Activated CD8-positive, alpha-beta memory T cell treated with anti-CD3 and anti-CD28 coated beads, Interleukin-2, amount 50 U/mL, for 24 hours (primary cell): ENCODE measurements around the gene KCNN4.

Experiments
- DNase-seq: peaks from one replicate; pipeline ENCODE4 v3.0.0-alpha.2; 2020; ENCODE audit errors: extremely low read depth

KCNN4 gene

DNA sequence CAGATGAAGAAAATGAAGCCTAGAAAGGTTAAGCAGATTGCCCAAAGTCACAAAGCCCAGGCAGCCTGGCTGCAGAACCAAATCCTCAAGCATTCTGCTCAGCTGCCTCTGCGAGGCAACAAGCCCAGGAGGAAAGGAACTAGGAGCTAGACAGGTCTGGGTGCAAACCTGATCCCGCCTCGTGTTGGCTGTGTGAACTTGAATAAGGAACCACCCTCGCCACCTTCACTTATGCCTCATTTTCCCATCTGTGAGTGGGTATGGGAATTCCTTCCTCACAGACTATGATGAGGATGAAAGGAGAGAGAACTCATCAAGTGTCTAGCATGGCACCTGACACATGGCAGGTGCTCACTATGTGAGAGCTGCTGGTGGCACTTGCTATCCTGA, 32.6 kb downstream of the KCNN4 start:
- no peak for DNase-seq

DNA sequence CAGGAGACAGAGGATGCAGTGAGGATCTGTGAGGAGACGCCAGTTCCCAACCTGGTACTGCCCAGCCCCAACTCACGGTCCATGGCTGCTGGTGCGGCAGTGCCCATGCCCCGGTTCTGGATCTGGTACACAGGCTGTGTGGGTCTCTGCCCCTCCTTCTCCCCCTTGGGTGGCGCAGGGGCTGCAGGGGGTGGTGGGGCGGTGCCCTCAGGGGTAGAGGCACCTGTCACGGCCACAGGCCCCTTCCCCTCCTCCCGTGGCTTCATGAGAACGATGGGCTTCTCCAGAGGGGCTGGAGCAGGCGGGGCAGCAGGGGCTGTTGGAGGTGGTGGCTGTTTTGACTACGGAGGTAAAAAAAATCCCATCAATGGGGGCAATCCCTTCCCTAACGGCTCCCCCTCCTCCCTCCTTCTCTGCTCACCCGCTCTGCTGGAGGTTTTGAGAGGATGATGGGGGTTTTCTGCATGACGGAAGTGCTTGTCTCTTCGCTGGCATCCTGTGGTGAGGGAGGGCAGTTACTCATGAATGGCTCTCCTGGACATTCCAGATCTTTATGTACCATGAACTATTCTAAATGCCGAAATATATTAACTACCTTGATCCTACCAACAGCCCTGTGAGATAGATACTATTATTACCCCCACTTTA, 33.1 kb downstream of the KCNN4 start:
- no peak for DNase-seq

DNA sequence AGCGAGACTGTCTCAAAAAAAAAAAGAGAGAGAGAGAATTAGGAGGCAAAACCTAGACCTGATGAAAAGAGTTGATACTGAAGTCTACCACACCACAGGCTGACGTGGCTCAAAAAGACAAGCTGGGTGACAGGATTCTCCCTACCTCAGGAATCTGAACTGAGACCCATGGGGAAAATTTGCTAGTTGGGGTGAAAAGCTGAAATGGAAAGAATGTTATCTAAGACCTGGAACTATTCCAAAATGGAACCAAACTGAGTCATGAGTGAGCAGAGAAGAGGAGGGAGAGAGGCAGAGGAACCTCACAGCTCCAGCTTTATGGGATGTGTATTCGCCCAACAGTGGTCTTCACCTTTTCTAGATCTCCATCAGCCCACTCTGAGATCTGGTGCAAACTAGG, 37.7 kb downstream of the KCNN4 start:
- DNase-seq = no peak

DNA sequence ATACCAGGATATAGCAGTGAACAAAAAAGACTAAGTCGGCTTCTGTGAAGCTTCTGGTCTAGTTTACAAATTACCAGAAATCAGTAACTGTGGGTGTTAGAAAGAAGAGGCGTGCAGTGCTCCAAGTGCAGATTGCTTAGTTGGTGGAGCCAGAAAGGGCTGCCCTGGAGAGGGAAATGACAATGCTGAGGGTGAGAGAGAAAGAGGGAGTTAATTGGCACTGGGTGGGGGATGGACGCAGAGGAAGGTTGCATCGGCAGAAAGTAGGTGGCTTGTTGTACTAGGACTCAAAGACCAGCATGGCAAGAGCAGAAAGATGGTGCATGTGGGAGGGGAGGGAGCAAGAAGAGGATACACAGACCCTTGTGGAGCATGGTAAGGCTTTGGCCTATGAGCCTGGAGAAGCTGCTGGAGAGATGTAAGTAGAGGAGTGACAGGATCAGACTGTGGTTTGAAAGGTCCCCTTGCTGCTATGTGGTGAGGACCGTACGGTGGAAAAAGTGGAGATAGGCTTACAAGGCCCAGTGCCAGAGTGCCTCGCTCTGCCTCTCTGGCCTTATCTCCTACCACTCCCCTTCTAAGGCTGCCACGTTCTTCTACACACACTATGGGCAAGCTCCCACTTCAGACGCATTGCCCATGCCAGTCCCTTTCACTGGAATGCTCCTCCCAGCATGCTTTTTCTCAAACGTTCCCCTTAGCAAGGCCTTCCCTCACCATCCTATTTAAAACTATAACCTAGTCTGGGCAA, 39.5 kb downstream of the KCNN4 start:
- DNase-seq = no peak

DNA sequence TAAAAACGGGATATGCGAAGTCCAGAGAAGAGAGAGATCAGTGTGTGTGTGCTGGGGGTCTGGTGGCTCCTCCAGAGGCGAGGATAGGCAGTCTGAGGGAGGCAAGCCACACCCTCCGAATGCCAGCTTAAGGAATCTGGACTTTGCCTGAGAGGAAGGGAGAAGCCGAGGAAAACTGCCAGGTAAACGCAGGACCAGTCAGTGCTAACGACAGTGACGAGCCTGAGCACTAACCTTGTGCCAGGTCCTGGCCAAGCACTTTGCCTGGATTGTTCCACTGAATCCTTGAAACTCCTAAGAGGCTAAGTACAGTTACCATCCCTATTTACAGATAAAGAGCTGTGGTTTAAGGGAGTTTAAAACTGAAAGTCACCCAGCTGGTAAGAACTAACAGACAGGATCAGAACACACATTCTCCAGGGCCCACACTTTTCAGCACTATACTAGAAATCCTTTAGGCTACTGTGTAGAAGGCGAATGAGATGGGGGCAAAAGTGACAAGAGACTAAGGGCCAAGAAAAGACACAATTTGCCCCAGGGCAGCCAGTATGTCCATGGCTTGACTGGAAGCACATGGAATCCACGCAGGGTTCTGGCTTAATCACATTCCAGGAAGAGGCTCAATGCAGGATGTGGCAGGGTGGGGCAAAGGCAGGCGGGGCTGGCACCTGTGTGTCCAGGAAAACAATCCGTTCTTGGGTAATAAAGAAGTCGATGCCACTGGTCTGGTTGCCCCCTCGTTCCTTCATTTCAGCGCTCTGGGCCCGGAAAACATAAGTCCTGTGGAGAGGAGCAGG, 41.1 kb downstream of the KCNN4 start:
- DNase-seq = no peak

DNA sequence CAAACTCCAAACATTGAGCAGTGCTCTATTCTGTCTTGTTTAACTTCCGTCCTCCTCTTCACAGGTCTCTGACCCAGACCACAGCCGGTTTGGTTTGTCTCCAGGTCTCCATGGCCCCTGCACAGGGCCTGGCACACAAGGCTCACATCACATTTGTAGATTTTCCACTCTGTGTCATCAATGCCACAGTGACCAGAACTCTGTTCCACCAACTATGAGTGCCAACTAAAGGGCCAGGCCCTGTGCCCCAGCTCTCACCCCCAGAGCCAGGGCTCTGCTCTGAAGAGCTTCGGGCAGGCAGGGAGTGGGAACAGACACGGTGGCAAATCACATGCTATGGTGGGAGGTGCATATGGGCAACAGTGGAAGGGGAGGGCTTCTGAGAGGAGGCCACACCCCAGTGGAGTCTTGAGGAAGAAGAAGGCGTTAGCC, 42.0 kb downstream of the KCNN4 start:
- no peak for DNase-seq

DNA sequence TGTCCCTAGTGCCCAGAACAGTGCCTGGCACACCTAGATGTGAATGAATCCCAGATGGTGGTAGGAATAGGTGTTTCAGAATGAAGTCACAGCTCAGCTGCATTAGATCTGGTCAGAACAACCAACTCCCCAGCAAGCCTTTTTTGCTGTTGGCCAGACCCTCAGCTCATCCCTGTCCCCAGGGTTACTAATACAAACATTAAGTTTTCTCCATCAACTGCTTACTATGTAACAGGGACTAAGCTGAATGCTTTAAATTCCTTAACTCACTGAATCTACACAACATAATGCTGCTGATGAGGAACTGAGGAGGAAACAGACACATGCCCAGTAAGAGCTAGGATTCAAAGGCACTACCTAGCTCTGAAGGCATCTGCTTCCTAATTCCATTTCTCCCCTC, 44.8 kb downstream of the KCNN4 start:
- no peak for DNase-seq

DNA sequence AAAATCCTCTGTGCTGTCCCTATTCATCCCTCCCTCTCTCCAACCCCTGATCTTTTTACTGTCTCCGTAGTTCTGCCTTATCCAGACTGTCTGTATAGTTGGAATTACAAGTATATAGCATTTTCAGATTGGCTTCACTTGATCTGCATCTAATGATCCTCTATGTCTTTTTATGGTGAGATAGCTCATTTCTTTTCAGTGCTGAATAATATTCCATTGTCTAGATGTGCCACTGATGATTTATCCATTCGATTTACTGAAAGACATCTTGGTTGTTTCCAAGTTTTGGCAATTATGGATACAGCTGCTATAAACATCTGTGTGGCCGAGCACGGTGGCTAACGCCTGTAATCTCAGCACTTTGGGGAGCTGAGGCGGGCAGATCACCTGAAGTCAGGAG, 45.8 kb downstream of the KCNN4 start:
- no peak for DNase-seq

DNA sequence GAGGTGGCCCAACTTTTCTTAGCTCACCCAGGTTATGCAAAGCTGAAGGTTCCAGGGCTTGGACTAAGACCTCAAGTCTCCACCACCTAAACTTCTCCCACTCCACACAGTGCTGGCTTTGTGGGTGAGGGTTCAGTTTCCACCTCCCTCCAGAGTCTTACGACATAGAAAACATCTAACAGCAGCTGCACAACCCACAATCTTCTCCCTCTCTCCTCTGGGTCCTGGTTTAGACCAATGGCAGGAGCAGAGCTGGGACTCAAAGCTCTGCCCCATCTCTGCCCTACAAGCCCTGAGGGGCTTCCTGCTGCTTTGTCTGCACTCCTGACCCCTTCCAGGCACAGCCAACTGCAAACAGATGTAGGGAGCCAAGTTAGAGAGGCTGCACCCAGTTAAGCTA, 48.9 kb downstream of the KCNN4 start:
- no peak for DNase-seq

DNA sequence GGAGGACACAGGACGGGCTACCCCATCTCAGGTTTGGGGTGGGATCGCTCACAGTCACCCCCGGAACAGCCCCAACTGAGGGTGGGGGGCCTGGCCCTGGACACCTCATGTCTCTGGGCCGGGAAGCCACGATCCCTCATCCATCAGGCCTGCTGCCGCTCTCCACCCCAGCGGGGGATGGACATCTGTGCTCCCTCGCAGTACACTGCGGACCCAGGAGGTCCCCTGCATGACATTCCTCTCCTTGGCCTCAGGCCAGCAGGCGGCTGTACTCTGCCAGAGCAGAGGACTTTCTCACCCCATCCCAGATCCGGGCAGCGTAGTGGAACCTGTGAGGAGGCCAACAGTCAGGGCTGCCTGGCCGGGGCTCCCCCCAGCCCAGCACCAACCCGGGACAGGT, 49.4 kb downstream of the KCNN4 start:
- no peak for DNase-seq

DNA sequence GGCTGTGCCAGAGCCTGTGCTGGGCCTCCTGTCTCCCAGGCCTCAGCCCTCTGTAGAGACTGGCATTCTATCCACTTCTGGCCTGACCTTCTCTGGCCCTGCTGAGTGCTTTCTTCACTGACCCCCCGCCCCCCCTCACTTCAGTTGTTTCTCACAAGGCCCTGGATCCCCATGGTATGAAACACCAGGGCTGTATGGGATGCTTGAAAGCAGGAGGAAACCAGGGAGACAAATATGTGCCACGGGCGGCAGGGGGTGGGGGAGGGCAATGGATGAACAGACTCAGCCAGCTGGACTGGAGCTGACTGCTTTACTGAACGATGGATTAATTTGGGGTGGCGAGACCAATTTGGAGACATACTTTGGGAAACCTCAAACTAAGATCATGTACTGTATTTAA, 50.9 kb downstream of the KCNN4 start:
- DNase-seq = no peak

DNA sequence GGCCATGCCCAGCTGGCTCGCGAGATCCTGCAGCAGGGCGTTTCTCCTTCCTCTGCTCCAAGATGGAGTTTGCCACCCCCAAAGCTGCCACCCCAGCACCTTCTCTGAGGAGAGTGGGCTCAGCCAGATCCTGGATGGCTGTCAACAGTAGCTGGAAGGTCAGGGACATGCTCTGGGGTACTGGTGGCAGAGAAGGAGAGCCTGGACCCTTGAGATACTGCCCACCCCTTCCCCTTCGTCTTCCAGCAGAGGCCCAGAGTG, 53.2 kb downstream of the KCNN4 start:
- DNase-seq = no peak

DNA sequence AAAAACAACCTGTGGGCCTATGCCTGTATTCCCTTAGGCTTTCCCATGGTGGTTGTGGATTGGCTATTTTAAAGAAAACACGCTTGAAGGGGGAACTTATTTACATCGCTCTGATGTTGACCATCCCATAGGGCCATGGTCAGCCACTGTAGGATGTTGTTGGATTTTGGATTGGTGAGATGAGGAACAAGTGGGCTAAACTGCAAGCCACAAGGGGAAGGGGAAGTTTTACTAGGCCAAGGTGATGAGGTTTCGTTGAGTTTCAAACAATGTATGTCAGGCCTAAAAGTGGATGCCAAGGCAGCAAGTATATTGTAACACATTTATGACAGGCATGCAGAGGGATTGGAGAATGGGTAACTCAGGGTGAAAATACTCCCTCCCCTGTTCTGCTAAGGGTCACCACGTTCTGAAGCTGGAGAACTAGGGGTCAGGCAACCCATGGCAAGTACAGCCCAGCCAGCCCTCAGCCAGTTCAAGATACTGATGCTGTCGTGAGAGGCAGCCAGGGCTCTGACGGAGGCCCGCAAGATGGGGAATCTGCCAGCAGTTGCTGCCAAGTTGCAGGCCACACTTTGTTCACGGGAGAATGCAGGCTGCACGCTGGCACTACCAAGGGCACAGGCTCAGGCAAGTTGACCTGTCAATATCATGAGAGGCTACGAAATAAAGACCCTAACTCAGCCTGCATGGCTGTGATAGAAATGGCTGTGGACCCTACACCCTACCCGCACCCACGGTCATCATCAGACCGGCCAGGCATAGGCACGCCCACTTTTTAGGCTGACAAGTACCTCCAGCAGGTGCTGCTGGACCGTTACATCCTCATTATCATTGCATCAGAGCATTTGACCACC, 53.8 kb downstream of the KCNN4 start:
- DNase-seq = no peak

DNA sequence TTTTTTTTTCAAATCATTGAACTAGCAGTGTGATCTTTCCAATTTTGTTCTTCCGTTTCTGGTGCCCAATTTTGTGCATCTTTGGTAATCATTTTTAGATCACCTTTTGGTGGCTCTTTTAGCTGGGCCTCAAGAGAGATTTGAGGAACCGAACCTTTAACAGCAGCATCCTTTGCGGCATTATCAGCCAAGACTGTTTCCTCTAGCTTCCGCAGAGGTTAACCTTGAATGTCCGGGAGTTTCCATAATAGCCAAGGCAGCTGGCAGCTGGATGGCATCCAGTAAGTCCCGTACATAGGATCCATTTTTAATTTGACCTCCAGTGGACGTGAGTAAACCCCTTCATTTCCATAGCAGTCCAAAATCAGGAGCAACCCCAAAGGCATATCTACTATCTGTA, 55.3 kb downstream of the KCNN4 start:
- no peak for DNase-seq

DNA sequence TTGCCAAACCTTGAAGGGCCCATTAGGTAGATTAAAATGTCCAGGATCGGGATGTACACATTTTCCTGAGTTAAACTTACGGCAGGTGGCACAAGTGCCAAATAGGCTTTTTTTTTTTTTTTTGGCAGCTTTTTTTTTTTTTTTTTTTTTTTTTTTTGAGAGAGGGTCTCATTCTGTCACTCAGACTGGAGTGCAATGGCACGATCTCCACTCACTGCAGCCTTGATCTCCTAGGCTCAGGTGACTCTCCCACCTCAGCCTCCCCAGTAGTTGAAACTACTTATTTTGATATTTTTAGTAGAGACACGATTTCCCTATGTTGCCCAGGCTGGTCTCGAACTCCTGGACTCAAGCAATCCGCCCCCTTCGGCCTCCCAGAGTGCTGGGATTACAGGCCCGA, 55.9 kb downstream of the KCNN4 start:
- DNase-seq = no peak

DNA sequence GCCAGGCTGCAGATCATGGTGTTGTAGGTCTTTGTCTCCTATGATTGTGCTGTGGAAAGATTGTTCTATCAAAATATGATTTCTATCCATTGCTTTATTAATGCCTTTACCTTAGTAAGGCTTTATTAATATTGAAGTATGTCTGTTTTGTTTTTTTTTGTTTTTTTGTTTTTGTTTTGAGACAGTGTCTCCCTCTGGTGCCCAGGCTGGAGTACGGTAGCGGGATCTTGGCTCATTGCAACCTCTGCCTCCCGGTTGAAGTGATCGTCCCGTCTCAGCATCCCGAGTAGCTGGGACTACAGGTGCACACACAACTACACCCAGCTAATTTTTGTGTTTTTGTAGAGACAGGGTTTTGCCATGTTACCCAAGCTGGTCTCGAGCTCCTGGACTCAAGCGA, 57.2 kb downstream of the KCNN4 start:
- DNase-seq = no peak

DNA sequence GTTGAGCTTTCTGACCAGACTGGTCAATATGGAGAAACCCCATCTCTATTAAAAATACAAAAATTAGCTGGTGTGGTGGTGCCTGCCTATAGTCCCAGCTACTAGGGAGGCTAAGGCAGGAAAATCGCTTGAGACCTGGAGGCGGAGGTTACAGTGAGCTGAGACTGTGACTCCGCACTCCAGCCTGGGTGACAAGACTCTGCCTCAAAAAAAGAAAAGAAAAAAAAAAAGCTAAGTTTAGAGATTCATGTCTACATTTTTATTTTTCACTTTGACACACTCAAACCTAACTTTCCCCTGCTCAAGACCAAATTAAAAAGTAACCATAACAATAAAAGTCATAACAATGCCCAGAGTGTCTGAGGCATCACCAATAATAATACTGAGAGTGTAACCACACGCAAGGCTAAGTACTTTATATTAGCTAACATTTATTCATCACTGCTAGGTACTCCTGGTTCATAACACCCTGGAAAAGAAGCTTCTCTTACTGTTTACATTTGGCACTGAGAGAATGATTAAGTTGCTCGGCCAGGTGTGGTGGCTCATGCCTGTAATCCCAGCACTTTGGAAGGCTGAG, 59.2 kb downstream of the KCNN4 start:
- no peak for DNase-seq

DNA sequence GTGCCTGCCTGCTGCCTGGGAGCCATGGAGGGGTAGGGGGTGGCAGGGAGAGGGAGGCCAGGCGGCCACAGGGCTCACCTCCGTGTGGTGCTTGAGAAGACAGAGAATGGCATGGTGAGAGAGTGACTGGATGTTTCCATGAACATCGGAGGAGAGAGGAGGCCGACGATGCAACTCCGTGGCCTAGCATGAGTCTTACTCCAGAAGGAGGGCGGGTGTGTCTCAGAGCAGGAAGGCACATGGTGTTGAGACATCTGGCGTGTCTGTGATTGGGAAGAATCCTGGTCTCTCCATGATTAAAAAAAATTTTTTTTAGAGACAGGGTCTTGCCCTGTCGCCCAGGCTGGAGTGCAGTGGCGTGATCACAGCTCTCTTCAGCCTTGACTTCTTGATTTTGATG, 59.8 kb downstream of the KCNN4 start:
- DNase-seq = no peak

DNA sequence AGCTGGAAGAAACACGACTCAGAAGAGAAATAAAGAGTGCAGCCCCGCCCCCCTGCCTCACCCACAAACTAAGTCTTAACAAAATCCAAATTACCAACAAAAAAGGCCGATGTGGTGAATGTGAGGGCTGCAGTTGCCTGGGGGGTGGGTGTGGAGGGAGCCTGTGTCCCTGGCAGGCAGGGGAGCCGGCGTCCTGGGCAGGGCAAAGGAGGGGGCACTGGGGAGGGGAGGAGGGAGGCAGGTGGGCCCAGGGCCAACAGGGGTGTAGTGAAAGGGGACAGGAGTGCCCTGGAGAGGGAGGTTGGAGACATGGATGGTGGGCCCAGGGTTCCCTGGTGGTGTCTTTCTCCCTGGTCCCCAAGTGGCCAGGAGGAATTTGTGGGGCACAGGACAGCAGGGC, 60.9 kb downstream of the KCNN4 start:
- DNase-seq = no peak

DNA sequence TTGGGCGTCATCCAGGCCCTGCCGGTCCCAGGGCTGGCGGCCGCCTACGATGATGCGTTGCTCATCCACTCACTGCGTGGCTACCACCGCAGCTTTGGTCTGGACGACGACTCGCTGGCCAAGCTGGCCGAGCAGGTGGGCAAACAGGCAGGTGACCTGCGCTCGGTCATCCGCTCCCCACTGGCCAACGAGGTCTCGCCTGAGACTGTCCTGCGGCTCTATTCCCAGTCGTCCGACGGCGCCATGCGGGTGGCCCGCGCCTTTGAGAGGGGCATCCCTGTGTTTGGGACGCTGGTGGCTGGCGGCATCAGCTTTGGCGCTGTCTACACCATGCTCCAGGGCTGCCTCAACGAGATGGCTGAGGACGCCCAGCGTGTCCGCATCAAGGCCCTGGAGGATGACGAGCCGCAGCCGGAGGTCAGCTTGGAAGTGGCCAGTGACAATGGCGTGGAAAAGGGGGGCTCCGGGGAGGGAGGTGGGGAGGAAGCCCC, 61.4 kb downstream of the KCNN4 start:
- no peak for DNase-seq

DNA sequence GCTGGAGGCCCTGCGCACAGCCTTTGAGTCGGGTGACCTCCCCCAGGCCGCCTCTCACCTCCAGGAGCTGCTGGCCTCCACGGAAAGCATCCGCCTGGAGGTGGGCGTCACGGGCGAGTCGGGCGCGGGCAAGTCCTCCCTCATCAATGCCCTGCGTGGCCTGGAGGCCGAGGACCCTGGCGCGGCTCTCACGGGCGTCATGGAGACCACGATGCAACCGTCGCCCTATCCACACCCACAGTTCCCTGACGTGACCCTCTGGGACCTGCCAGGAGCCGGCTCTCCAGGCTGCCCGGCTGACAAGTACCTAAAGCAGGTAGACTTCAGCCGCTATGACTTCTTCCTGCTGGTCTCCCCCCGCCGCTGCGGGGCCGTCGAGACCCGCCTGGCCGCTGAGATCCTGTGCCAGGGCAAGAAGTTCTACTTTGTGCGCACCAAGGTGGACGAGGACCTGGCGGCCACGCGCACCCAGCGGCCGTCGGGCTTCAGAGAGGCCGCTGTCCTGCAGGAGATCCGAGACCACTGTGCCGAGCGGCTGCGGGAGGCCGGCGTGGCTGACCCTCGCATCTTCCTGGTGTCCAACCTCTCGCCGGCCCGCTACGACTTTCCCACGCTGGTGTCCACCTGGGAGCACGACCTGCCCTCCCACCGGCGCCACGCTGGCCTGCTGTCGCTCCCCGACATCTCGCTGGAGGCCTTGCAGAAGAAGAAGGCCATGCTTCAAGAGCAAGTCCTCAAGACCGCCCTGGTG, 62.0 kb downstream of the KCNN4 start:
- DNase-seq = no peak
